ELR (cell line): ENCODE results near the gene UBE2L3.
A peak's percentile ranks its signal among the peaks of the same experiment; 100 is the strongest.
"Not testable (repeated sequence)": the region's sequence is repeated elsewhere in the genome, so short reads cannot be mapped to it uniquely, and the experiment has no call there.

Source experiments
- DNase-seq: peaks from one replicate; pipeline ENCODE4 v3.0.0-alpha.2; 2015; ENCODE audit warnings: low read depth

The UBE2L3 gene

DNA sequence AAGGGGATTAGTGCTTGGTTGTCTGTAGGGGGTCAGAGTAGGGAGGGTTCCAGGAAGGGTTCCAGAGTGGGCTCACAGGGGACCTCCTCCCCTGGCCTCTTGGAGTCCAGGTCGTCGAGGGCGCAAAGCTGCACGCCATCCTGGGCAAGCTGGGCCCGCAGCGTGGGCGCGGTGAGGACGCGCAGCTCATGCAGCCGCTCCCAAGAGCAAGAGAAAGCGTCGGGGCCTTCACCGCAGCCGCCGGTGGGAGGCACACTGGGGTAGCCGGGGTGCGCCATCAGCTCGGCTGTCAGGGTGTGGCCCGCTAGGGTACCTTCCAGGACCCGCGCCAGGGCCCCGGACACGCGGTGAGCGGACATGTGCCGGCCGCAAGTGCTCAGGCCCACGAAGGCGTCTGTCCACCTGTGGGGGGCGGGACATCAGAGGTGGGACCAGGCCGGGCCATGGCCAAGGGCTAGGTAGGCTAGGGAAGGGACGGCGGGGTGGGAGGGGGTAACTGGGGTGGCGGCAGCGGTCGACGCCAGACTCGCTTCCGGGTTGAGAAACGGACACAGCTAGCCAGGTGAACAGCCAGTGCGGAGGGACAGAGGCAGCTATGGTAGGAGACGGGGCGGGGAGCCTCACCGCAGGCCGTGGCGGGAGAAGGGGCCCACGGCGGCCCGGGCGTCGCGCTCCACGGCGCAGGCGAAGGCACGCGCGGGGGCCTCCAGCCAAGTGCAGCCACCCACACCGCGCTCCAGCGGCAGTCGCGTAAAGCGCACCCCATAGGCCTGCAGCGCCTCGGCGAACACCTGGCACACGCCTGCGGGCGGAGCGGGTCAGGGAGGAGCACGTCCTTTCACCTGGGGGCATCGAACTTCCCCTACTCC is 61.1 kb downstream of the UBE2L3 start:
- no peak for DNase-seq

DNA sequence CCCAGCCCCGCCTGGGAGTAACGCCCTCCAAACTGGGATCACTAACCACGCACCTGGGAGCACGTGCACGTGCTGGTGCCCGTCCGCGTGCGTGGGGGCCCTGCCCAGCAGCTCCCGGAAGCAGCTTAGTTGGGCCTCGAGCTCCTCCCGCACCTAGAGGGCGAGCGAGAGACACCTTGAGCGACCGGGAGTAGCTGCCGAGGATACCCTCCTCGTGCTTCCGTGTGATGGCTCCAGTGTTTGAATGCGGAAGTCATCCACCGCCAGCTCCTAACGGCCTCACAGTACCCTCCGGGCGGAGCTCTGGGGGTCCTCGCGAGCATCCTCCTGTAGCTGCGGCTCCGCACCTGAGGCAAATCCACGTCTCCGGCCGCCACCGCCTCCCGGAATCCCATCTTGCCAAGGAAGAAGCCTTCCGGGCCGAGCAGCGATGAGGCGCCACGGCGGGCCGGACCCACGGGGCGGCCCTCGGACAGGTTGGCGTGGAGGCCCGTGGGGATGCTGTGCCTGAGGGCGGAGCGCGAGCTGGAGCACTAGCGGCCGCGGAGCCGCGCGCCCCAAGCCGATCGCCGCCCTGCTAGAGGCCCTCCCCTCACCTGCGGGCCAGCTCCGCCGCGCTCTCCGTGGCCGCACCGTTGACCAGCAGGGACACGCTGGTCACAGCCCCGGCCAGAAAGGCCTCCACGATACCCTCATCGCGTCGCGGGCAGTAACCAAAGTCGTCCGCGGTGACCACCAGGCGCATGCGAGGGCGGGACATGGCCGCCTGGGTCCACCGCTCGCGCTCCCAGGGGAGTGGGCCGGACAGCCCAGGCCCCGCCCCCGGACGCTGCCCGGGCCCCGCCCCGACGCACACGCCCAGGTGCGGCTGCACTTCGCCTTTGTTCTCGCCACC is 62.0 kb downstream of the UBE2L3 start, which contains the start of gene YDJC:
TSS of gene YDJC (minus strand) at position 768 of the 895 bp plus-strand sequence. CDS start at position 760, 8 bp downstream.
- peak; percentile 94 for DNase-seq

DNA sequence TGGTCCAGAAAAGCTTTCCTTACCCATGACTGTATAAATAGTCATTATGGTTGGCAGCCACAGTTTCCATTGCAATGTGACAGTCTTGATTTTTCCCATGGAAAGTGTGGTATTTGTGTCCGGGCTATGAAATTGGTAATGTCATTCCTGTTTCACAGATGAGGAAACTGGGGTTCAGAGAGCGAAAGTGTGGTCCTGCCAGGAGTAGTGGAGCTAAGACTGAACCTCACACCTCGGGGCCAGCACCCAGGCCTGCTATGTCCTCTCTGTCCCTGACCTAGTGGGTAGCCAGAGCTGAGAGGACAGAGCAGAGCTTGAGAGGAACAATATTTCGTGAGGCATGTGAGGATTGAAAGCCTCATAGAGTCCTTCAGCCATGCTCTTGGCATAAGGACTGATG is 63.5 kb downstream of the UBE2L3 start:
- no peak for DNase-seq

DNA sequence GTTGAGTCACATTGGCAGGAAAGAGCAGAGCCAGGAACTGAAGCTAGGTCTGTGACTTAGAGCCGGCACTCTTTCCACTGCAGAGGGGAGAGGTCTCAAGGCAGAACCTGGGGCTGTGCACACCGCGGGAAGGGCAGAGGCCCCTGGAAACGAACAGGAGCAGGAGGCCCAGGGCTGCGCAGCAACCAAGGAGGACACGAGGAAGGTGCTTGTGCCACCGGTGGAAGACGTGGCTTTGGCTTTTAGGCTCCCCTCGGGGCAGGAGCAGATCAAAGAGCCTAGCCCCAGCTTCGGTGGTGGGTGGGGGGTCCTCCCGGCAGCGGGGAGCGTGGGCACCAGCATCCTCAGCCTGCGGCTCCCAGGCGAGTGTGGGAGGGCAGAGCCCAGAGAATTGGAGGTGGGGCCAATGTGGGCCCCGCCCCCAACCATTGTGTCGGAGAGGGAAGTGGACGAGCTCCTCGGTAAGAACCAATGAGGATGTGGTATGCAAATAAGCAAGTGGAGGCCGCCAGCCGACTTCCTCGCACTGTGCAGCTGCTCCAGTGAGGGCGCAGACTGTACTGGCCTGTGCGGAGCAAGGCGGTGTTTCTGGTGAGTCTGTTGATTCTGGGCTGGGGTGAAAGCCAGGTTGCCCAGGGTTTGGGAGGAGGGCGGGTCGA is 64.9 kb downstream of the UBE2L3 start, which contains the start of gene CCDC116:
TSS of gene CCDC116 (plus strand) at position 524 of the 659 bp plus-strand sequence. CDS start 422 bp downstream, outside the sequence.
- no peak for DNase-seq

DNA sequence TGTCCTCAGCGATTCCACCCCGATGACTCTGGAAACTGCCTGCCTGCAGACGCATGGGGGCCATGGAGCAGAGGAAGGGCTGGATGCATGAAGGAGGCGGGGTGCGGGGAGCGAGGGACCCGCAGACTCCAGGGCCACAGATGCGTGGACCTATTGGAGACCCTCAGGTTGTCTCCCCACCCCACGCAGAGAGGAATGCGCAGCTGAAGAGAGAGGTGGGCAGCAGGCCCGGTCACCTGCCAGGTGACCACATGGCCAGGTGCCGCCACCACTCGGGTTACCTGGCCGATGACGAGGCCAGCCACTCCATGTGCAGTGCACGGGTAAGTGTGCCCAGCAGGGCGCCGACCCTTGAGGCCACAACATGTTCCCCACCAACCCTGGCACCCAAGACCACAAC is 65.4 kb downstream of the UBE2L3 start:
- no peak for DNase-seq

DNA sequence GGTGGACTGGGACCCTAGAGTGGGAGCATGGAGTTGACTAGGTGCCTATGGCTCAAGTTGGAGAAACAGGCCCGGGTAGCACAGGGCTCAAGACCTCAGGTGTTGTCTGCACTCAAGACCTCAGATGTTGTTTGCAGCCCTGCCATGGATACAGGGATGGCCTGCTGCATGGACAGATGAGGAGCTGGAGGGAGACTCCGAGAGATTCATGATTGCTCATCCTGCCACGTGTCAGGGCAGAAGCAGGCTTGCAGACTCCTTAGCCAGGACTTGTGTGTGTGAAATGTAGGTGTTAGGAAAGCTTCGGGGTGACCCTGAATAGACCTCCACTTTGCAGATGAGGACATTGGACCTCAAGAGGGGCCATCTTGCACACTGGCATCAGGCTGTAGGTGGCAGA is 66.0 kb downstream of the UBE2L3 start:
- no peak for DNase-seq

DNA sequence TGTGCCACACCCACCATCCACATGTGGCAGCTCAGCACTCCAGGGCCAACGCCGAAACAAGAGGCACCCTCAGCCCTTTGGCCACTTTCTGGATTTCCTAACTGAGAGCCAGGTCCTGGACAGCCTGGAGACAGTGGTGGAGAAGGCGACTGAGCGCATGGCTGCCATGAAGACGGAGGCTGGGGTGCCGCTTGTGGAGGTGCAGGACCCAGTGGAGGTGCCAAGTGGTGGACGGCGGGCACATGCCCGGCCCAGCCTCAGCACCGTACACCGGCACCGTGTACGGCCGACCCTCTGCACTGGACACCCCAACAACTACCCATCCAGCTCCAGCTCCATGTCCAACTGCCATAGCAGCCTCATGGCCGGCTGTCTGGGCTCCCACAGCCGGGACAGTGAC is 66.6 kb downstream of the UBE2L3 start:
- DNase-seq = no peak

DNA sequence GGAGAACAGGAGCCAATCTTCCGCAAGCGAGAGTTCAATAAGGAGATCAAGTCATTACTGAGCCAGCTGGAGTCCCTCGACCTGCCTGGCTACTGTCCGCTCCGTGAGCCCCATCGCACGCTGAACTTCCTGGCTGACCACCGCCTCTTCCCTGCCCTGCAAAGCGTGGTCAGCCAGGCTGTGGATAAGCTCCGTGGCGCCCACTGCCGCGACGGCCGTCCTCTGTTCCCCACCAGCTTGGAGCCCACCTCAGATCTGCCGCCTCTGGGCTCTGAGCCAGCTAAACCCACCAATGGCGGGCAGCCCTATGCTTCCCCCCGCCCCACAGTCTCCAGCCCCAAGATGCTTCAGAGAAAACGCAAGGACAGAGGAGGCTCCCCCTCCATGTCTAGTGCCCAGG is 67.3 kb downstream of the UBE2L3 start:
- no peak for DNase-seq

DNA sequence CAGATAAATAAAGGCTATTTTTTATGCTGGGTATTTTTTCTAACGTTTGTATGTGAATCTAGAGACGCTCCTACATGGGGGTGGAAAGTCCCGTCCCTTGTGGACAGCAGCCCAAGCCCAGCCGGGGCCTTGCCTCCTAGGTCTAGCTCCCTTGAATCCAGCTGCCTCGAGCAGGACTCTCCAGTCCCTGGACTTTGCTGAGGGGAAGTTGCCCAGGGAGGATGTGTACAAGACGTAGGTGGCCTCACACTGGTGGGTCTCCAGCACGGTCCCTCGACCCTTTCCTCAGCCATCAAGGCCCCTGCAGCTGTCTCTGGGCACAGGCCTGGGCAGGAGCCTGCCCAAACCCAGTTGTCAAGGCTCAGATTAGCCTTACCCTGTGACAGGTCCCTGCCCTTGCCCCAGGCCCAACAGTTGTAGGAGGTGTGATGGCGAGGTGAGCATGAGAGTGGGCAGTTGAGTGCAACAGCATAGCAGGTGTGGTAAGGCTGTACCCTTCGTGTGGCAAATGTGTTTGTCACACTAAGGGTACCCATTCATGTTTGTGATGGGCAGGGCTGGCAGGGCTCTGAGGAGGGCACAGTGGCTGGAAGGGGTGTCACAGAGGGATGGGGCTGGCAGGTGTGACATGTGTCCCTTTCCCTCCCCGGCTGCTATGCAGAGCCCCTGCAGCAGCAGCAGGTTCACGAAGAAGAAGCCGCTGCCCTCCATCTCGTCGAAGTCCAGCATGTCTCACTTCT is 68.4 kb downstream of the UBE2L3 start:
- DNase-seq = no peak

DNA sequence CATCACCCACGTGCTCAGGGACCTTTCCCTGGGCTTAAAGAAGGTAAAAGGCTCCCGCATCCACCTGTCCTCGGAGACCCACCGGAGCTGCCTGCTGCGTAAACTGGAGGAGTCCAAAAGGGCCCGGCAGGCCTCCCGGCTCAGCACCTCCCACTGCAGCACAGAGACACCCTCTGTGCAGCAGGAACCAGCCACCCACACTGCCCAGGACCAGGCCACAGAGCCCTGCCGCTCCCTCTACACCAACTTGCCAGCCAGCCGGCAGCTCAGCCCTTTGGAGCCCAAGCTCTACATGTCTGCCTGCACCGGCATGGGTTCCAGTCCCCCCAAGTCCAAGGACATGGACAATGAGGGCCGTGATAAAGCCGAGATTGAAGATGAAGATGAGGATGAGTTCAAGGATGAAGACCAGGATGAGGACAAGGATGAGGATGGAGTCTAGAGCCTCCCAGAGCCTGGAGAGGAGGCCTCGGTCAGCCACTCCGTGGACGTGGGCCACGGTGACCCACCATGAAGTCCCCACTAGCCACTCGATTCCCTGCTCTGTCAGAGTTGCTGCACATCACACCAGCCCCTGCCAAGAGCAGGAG is 69.2 kb downstream of the UBE2L3 start:
- no peak for DNase-seq

DNA sequence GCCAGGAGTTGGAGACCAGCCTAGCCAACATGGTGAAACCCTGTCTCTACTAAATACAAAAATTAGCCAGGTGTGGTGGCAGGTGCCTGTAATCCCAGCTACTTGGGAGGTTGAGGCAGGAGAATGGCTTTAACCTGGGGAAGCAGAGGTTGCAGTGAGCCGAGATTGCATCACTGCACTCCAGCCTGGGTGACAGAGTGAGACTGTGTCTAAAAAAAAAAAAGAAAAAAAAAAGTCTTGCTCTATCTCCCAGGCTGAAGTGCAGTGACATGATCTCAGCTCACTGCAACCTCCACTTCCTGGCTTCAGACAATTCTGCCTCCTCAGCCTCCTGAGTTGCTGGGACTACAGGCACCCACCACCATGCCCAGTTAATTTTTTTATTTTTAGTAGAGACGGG is 69.9 kb downstream of the UBE2L3 start:
- not testable (repeated sequence) for DNase-seq

DNA sequence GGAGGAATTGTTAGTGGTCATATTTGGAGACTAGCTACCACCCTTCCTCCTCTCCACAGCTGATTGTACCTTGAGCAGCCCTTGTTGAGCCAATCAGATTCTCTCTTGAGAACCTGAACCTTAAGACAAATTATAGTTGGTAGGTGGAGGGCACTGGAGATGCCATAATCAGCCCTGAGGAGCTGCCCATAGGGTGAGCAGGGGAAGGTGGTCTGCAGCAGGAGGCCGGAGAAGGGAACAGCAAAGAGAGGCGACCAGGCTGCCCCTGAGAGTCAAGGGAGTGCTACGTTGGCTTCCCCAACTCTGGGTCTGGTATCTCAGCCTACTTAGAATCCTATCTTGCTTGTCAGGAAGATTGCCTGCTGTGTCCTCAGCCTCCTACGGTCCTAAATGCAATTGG is 71.8 kb downstream of the UBE2L3 start:
- no peak for DNase-seq

DNA sequence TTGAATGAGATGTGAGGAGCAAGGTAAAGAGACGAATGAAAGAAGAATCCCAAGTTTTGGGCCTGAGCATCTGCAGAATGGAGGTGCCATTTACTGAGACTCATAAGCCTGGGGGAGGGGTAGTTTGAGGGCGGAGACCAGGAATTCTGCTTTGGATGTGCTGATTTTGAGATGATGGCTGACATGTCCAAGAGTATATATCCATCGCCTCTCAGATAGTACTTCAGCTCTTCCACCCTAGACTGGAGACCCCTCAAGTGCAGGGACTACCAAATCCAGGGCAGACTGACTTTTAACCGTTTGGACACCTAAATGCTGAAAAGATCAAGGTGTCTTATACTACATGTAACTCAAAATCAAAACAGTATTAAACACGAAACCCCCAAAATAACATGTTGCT is 73.3 kb downstream of the UBE2L3 start:
- DNase-seq = no peak

DNA sequence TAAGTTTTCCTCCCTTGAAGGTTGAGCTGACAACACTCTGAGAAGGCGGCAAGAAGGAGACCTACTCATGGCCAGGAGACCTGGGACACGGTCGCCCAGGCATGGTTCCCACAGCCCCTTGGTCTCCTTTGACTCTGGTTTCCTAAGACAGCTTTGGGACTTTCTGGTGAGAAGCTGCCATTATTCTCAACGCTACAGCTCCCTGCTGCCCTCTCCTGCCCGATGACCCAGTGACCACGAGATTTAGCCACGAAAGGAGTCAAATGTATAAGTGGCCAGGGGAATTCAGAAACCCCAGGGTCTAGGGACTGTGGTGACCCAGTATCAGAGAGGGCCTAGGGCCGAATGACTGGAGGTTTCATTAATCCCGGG is 73.9 kb downstream of the UBE2L3 start:
- peak; percentile 72 for DNase-seq

DNA sequence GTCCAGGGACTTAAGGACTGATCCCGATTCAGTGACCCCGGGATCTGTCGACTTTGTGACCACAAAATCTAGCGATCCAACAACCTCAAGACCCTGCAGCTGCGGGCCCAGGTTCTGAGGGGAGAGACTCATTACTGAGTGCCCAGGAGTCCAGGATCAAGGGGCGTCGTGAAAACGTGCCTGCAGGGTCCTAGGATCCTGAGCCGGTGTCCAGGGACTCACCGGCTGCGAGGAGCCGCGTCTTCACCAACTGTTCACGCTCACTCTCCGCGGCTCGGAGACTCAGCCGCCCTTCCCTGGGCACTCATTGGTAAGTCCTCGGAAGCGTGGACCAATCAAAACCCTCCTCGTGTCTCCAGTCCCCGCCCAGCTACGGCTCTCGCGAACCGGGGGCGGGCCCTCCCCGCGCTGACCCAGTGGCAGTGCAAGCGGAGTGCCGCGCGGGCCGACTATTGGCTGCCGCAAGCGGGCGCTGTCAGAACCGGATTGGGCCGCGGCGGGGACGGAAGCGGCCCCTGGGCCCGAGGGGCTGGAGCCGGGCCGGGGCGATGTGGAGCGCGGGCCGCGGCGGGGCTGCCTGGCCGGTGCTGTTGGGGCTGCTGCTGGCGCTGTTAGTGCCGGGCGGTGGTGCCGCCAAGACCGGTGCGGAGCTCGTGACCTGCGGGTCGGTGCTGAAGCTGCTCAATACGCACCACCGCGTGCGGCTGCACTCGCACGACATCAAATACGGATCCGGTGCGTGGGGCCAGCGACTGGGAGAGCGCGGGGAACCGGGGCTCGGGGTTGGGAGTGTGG is 74.5 kb downstream of the UBE2L3 start, which contains the start of gene SDF2L1:
TSS of gene SDF2L1 (plus strand) at position 514 of the 795 bp plus-strand sequence. CDS start at position 549, 35 bp downstream.
- DNase-seq = peak; percentile 99

DNA sequence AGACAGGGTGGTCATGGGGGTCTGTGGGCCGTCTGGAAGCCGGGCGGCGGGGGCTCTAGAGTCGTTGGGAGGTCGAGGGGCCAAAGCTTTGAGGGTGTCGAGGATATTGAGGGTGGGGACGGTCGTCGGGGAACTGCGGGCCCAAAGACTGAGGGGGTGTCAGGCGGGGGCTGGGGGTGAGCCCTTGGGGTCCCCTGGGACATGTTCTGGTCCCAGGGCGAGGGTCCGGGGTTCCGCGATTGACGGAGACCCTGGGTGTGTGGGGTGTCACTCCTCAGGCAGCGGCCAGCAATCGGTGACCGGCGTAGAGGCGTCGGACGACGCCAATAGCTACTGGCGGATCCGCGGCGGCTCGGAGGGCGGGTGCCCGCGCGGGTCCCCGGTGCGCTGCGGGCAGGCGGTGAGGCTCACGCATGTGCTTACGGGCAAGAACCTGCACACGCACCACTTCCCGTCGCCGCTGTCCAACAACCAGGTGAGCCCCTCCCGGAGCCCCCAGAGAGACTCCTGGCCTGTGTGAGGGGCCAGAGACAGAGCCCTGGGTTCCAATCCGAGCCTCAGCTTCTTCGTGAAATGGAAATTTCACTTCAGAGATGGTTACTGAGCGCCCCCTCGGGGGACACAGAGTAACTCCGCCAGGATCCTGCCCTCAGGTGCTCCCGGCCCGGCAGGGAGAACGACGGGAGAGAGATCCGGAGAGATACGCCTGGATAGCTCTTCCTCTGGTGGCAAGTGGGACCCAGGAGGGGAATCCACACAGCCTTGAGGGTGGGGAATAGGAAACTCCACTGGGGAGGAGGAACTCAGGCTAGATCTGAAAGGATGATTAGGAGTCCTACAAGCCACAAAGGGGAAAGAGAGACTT is 75.3 kb downstream of the UBE2L3 start:
- DNase-seq = peak; percentile 80

DNA sequence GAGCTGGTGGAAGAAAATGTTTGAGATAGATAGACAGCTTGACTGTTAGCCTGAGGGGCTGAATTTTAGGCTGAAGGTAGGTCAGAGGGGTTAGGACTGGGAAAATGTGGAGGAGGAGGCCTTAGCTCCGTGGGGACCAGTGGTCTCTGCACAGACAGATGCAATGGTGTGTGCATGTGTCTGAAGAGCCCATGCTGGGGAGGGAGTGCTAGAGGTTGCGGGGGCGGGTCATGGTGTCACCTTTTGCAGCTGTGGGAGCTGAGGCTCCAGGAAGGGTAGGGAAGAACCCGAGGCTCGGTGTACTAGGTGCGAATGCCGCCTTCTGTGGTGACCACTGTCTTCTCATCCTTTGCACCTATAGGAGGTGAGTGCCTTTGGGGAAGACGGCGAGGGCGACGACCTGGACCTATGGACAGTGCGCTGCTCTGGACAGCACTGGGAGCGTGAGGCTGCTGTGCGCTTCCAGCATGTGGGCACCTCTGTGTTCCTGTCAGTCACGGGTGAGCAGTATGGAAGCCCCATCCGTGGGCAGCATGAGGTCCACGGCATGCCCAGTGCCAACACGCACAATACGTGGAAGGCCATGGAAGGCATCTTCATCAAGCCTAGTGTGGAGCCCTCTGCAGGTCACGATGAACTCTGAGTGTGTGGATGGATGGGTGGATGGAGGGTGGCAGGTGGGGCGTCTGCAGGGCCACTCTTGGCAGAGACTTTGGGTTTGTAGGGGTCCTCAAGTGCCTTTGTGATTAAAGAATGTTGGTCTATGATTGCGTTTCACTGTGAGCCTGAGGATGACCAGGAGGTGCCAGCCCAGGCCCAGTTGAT is 76.2 kb downstream of the UBE2L3 start:
- DNase-seq = no peak

DNA sequence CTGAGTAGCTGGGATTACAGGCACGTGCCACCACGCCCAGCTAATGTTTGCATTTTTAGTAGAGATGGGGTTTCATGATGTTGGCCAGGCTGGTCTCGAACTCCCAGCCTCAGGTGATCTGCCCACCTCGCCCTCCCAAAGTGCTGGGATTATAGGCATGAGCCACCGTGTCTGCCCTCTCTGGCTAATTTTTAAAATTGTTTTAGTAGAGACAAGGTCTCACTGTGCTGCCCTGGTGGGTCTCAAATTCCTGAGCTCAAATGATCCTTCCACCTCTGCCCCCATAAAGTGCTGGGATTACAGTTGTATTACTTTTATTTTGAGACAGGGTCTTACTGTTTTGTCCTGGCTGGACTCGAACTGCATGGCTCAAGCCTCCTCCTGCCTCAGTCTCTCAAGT is 78.0 kb downstream of the UBE2L3 start:
- not testable (repeated sequence) for DNase-seq
